ENCODE data around the gene FGD3.

GRCh38 chr9:92944921-92945320 is 2.4 kb upstream of the FGD3 start:
- TF ChIP-seq SUZ12 (IDR thresholded peaks at IDR 0.05; ENCODE audit: extremely low read depth, insufficient read depth, insufficient read length) (no peak), ZNF274 (IDR thresholded peaks at IDR 0.05; ENCODE audit: low read depth, low read length) (no peak)
